ENCODE results near the gene POLN.
A peak's percentile ranks its signal among the peaks of the same experiment; 100 is the strongest.

The POLN gene

DNA sequence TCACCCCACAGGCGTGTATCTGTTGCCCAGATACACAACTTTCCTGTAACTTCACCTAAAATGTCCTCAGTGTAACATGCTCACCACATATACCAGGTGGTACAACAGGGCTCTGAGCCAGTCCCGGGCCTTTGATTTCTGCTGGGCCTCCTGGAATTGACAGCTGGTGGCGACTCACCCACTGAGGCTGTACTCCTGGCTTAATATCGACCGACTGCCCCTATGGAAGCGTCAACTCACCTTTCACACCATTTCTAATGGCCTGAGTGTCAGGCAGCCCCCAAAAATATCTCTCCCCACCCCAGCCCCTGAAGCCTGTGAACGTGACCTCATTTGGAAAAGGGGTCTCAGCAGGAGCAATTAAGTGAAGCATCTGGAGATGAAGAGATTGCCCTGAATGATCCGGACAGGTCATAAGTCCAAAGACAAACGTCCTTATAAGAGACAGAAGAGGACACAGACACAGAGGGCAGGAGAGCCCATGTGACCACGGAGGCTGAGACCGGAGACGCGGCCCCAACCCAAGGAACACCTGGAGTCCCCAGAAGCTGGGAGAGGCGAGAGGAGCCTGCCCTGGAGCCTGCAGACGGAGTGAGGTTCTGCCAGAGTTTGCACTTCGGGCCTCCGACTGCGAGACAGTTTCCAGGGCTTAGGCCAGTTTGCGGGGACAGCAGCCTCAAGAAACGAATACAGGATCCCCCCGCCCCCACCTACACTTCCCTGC is 32.6 kb upstream of the POLN start:
- H3K9me2 ChIP-seq (replicated peaks; ENCODE audit: low read depth, low read length), result no peaks in the 10 kb centered on the region
- peaks cover 16% of the 10 kb centered on the region for H3K4me1 ChIP-seq (ENCODE audit: insufficient read depth, low read length, poor library complexity, severe bottlenecking)
- H3K36me3 ChIP-seq (ENCODE audit: insufficient read depth, low read length), result no peaks in the 10 kb centered on the region
- H3K4me3 ChIP-seq (ENCODE audit: low read length, poor library complexity, severe bottlenecking), result no peak overlapping the region
- no peak overlapping the region for H3K4me2 ChIP-seq (ENCODE audit: low read depth, low read length, poor library complexity, severe bottlenecking)
- H3K79me2 ChIP-seq (ENCODE audit: insufficient read depth, low read length), result no peaks in the 10 kb centered on the region
- H3K27me3 ChIP-seq (ENCODE audit: insufficient read depth, low read length, poor library complexity, severe bottlenecking), result no peaks in the 10 kb centered on the region
- H3K9ac ChIP-seq (ENCODE audit: low read depth, low read length, poor library complexity, severe bottlenecking), result no peak overlapping the region
- no peaks in the 10 kb centered on the region for H4K20me1 ChIP-seq (ENCODE audit: insufficient read depth, low read length, poor library complexity, severe bottlenecking)
- H2AFZ ChIP-seq (ENCODE audit: low read length), result no peak overlapping the region
- no peaks in the 10 kb centered on the region for H3K9me3 ChIP-seq (ENCODE audit: insufficient read depth, low read depth, low read length)
- TF ChIP-seq, protein P1, sequence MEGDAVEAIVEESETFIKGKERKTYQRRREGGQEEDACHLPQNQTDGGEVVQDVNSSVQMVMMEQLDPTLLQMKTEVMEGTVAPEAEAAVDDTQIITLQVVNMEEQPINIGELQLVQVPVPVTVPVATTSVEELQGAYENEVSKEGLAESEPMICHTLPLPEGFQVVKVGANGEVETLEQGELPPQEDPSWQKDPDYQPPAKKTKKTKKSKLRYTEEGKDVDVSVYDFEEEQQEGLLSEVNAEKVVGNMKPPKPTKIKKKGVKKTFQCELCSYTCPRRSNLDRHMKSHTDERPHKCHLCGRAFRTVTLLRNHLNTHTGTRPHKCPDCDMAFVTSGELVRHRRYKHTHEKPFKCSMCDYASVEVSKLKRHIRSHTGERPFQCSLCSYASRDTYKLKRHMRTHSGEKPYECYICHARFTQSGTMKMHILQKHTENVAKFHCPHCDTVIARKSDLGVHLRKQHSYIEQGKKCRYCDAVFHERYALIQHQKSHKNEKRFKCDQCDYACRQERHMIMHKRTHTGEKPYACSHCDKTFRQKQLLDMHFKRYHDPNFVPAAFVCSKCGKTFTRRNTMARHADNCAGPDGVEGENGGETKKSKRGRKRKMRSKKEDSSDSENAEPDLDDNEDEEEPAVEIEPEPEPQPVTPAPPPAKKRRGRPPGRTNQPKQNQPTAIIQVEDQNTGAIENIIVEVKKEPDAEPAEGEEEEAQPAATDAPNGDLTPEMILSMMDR (conservative IDR thresholded peaks at IDR 0.05; ENCODE audit: low read length), result no peak
- TF ChIP-seq EZH2phosphoT487 (IDR thresholded peaks at IDR 0.05; ENCODE audit: borderline replicate concordance), result no peak
- H3F3A ChIP-seq (ENCODE audit: low read depth), result no peaks in the 10 kb centered on the region

GRCh38 chr4:2273657-2274319 is 31.9 kb upstream of the POLN start:
- H3K9me2 ChIP-seq (replicated peaks; ENCODE audit: low read depth, low read length), result no peaks in the 10 kb centered on the region
- H3K4me1 ChIP-seq (ENCODE audit: insufficient read depth, low read length, poor library complexity, severe bottlenecking), result peaks cover 16% of the 10 kb centered on the region
- H3K36me3 ChIP-seq (ENCODE audit: insufficient read depth, low read length), result no peaks in the 10 kb centered on the region
- no peaks in the 10 kb centered on the region for H3K9me3 ChIP-seq (ENCODE audit: insufficient read depth, low read depth, low read length)
- H3K4me2 ChIP-seq (ENCODE audit: low read depth, low read length, poor library complexity, severe bottlenecking), result no peak overlapping the region
- H3K27me3 ChIP-seq (ENCODE audit: insufficient read depth, low read length, poor library complexity, severe bottlenecking), result no peaks in the 10 kb centered on the region
- no peaks in the 10 kb centered on the region for H4K20me1 ChIP-seq (ENCODE audit: insufficient read depth, low read length, poor library complexity, severe bottlenecking)
- no peak overlapping the region for H3K9ac ChIP-seq (ENCODE audit: low read depth, low read length, poor library complexity, severe bottlenecking)
- no peaks in the 10 kb centered on the region for H3K79me2 ChIP-seq (ENCODE audit: insufficient read depth, low read length)
- no peak overlapping the region for H3K4me3 ChIP-seq (ENCODE audit: low read length, poor library complexity, severe bottlenecking)
- no peak overlapping the region for H2AFZ ChIP-seq (ENCODE audit: low read length)
- TF ChIP-seq EZH2phosphoT487 (IDR thresholded peaks at IDR 0.05; ENCODE audit: borderline replicate concordance), result no peak
- TF ChIP-seq, protein P1 (conservative IDR thresholded peaks at IDR 0.05; ENCODE audit: low read length), result no peak
- no peaks in the 10 kb centered on the region for H3F3A ChIP-seq (ENCODE audit: low read depth)

DNA sequence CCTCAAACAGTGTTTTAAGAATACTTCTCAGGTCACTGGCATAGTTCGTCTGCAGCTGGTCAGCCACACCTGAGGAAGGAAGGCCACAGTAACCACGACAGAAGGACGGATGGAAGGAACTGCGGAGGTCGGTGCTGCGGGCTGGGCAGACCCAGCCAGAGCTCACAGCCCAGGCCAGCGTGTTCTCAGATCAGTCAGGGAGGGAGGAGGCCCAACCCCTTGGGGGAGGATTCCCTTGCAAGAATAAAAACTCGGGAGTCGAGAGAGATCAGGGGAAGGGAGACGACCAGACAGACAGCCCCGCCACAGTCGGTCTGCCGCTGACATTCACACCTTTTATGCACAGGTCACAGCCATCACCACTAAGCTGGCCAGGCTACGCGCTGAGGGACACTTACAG is 31.3 kb upstream of the POLN start:
- Histone ChIP-seq H3F3A (ENCODE audit: low read depth) (no peaks in the 10 kb centered on the region), H3K4me1 (ENCODE audit: insufficient read depth, low read length, poor library complexity, severe bottlenecking) (peaks cover 16% of the 10 kb centered on the region), H3K27me3 (ENCODE audit: insufficient read depth, low read length, poor library complexity, severe bottlenecking) (no peaks in the 10 kb centered on the region), H3K9me3 (ENCODE audit: insufficient read depth, low read depth, low read length) (no peaks in the 10 kb centered on the region), H3K9ac (ENCODE audit: low read depth, low read length, poor library complexity, severe bottlenecking) (peak overlapping the region; percentile 37), H3K4me3 (ENCODE audit: low read length, poor library complexity, severe bottlenecking) (no peak overlapping the region), H3K4me2 (ENCODE audit: low read depth, low read length, poor library complexity, severe bottlenecking) (peak overlapping the region; percentile 48), H4K20me1 (ENCODE audit: insufficient read depth, low read length, poor library complexity, severe bottlenecking) (no peaks in the 10 kb centered on the region), H2AFZ (ENCODE audit: low read length) (no peak overlapping the region; the same call in 1 of the 2 replicates), H3K79me2 (ENCODE audit: insufficient read depth, low read length) (no peaks in the 10 kb centered on the region), H3K9me2 (replicated peaks; ENCODE audit: low read depth, low read length) (no peaks in the 10 kb centered on the region), H3K36me3 (ENCODE audit: insufficient read depth, low read length) (no peaks in the 10 kb centered on the region)
- no peak for TF ChIP-seq EZH2phosphoT487 (IDR thresholded peaks at IDR 0.05; ENCODE audit: borderline replicate concordance)
- TF ChIP-seq, protein P1 (conservative IDR thresholded peaks at IDR 0.05; ENCODE audit: low read length), result no peak

All from Loucy (cell line).